Vagina (tissue), 2 donors: Measurements from ENCODE around the gene EXOC6. TPM values are rescaled to one million over a fixed set of nuclear protein-coding genes. Genes with fewer than 3 reads are reported as not detected.

Source experiments
- DNase-seq, 2 donors: peaks; one replicate each; pipeline ENCODE4 v3.0.0-alpha.2; 2017; ENCODE audit errors: extremely low spot score in 2 of 2
- H3K27ac ChIP-seq: fragments of 200-600 bp; sonication (generic); one replicate; pipeline ENCODE4 v1.5.1; 2019
- H3K27me3 ChIP-seq: fragments of 200-600 bp; sonication (generic); one replicate; pipeline ENCODE4 v1.5.1; 2019
- H3K36me3 ChIP-seq, 2 donors: fragments of 200-600 bp; sonication (generic); one replicate each; pipeline ENCODE4 v1.5.1; 2017 to 2019
- H3K4me1 ChIP-seq: fragments of 200-600 bp; sonication (generic); one replicate; pipeline ENCODE4 v1.5.1; 2019
- H3K4me3 ChIP-seq, 2 donors: fragments of 200-600 bp; sonication (generic); 1 replicate in 1 of 2; 2 replicates in 1 of 2; pipeline ENCODE4 v1.5.1; 2016 to 2019
- H3K9me3 ChIP-seq: fragments of 200-600 bp; sonication (generic); one replicate; pipeline ENCODE4 v1.5.1; 2019
- POLR2A ChIP-seq, 2 donors: fragments of 450-650 bp; IDR thresholded peaks; one replicate each; pipeline ENCODE4 v1.6.1; 2017; ENCODE audit warnings: antibody characterized with exemption in 2 of 2, mild to moderate bottlenecking in 2 of 2, moderate library complexity in 2 of 2
- POLR2AphosphoS5 ChIP-seq, 2 donors: sonication (generic); formaldehyde crosslinking; IDR thresholded peaks; one replicate each; pipeline ENCODE4 v1.9.0; 2017; ENCODE audit warnings: antibody characterized with exemption in 2 of 2, mild to moderate bottlenecking in 2 of 2, low read depth in 1 of 2; ENCODE audit not compliant: insufficient read depth in 1 of 2
- intact Hi-C: fragments of 100-400 bp; cut with DNase I; formaldehyde crosslinking; loops from one replicate; pipeline ENCODE4 v1.15.1; 2023
- total RNA-seq: library from RNA; depleted of rRNA; stranded (reverse); fragments of >200 nt; gene quantifications from one replicate; pipeline ENCODE4 v1.2.3, GENCODE V29; 2016
- TF ChIP-seq, protein P1 (sequence below), 3 experiments: fragments of 450-650 bp in 2 of 3; fragments of 200-600 bp in 1 of 3; sonication (generic) in 1 of 3; IDR thresholded peaks; one replicate each; pipeline ENCODE4 v1.5.1; 2017 to 2019; ENCODE audit warnings: antibody characterized with exemption in 3 of 3, mild to moderate bottlenecking in 2 of 3, moderate library complexity in 2 of 3

Gene EXOC6
- total RNA-seq, 1 donor from 2014 or later: 9.3 TPM

DNA sequence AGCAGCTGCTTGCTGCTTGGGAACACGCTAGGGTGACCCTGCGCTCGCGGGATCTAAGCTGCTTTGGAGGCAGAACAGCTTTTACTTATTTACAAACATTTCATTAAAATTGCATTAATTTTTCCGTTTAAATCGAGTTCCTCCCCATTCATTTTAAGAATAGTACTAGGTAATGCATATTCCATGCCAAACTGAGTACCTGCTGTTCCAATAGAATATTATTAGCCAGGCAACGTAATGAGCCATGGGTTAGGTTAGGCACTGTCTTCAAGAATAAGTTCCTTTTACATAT is 860 bp downstream of the EXOC6 start:
- H3K4me3 ChIP-seq: peak overlapping the region; percentile 75 to 97
- no peaks in the 10 kb centered on the region for H3K27me3 ChIP-seq
- no peaks in the 10 kb centered on the region for H3K36me3 ChIP-seq
- no peak for DNase-seq
- peaks cover 10% of the 10 kb centered on the region for H3K4me1 ChIP-seq
- H3K27ac ChIP-seq: peak overlapping the region; percentile 62
- no peaks in the 10 kb centered on the region for H3K9me3 ChIP-seq
- TF ChIP-seq POLR2A (IDR thresholded peaks at IDR 0.05): no peak
- TF ChIP-seq POLR2AphosphoS5 (IDR thresholded peaks at IDR 0.05; ENCODE audit: insufficient read depth in 1 of 2, low read depth in 1 of 2): no peak
- TF ChIP-seq, protein P1, sequence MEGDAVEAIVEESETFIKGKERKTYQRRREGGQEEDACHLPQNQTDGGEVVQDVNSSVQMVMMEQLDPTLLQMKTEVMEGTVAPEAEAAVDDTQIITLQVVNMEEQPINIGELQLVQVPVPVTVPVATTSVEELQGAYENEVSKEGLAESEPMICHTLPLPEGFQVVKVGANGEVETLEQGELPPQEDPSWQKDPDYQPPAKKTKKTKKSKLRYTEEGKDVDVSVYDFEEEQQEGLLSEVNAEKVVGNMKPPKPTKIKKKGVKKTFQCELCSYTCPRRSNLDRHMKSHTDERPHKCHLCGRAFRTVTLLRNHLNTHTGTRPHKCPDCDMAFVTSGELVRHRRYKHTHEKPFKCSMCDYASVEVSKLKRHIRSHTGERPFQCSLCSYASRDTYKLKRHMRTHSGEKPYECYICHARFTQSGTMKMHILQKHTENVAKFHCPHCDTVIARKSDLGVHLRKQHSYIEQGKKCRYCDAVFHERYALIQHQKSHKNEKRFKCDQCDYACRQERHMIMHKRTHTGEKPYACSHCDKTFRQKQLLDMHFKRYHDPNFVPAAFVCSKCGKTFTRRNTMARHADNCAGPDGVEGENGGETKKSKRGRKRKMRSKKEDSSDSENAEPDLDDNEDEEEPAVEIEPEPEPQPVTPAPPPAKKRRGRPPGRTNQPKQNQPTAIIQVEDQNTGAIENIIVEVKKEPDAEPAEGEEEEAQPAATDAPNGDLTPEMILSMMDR (IDR thresholded peaks at IDR 0.05): no peak
- intact Hi-C loops: no loop called here

DNA sequence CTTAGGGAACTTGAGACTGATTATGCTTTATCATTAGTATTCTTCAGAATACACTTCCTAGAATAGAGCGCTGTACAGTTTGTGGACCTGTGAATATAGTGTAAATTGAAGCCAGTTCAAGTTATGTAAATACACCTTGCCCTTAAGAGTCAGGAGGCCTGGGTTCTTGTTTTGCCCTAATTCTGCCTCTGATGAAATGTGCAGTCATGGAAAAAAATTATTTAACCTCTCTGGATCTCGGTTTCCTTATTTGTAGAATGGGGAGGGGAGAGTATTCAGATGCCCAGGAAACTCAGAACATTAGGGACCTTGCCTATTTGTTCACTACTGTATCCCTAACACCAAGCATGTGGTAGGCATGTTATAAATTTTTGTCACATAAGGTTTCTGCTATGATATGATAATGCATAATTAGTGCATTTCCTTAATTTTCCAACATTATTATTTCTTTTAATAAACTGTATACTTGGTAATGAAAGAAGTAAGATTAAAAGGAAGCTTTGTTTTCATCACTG is 1.3 kb downstream of the EXOC6 start:
- Histone ChIP-seq H3K27ac (no peak overlapping the region), H3K27me3 (no peaks in the 10 kb centered on the region), H3K9me3 (no peaks in the 10 kb centered on the region), H3K4me3 (peak overlapping the region in 1 of 2 donors; percentile 75), H3K4me1 (peaks cover 10% of the 10 kb centered on the region), H3K36me3 (no peaks in the 10 kb centered on the region)
- no peak for TF ChIP-seq POLR2AphosphoS5 (IDR thresholded peaks at IDR 0.05; ENCODE audit: insufficient read depth in 1 of 2, low read depth in 1 of 2)
- no peak for TF ChIP-seq POLR2A (IDR thresholded peaks at IDR 0.05)
- TF ChIP-seq, protein P1 (IDR thresholded peaks at IDR 0.05): no peak
- intact Hi-C loops: no loop called here
- no peak for DNase-seq

DNA sequence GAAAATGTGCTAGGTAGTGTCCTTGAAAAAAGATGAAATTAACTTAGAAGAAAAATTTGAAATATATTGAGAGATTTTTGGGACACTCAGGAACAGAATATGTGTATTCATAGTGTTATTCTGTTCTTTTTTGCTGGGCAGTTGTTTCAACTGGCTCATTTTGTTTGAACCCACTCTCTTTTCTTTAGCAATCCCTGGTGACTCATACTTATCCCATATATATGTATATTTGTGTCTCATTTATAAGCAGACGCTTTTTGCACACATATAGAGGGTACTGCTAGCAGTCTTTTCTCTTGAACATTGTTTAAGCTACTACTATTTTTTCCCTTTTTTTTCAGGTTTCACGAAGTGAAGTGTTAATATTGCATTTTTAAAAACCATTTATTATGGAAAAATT is 1.9 kb downstream of the EXOC6 start:
- TF ChIP-seq POLR2A (IDR thresholded peaks at IDR 0.05) (no peak), POLR2AphosphoS5 (IDR thresholded peaks at IDR 0.05; ENCODE audit: insufficient read depth in 1 of 2, low read depth in 1 of 2) (no peak)
- TF ChIP-seq, protein P1 (IDR thresholded peaks at IDR 0.05): no peak
- Histone ChIP-seq H3K27me3 (no peaks in the 10 kb centered on the region), H3K4me3 (no peak overlapping the region), H3K4me1 (peaks cover 10% of the 10 kb centered on the region), H3K27ac (no peak overlapping the region), H3K9me3 (no peaks in the 10 kb centered on the region), H3K36me3 (no peaks in the 10 kb centered on the region)
- intact Hi-C loops: no loop called here
- DNase-seq: no peak

DNA sequence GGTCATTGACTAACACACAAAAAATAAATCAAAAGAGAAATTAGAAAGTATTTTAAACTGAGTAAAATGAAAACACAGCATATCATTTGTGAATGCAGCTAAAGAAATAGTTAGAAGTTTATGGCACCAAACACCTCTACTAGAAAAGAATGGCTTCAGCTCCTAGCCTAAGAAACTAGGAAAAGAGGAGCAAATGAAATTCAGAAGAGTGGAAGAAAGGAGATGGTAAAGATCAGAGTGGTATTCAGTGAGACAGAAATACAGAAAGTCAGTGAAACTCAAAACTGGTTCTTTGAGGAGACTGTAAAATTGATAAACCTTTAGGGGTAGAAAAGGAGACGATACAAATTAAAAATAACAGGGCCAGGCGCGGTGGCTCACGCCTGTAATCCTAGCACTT is 2.7 kb downstream of the EXOC6 start:
- H3K36me3 ChIP-seq: no peaks in the 10 kb centered on the region
- no peak overlapping the region for H3K27ac ChIP-seq
- H3K27me3 ChIP-seq: no peaks in the 10 kb centered on the region
- H3K9me3 ChIP-seq: no peaks in the 10 kb centered on the region
- no peak for DNase-seq
- intact Hi-C loops: no loop called here
- H3K4me1 ChIP-seq: peaks cover 10% of the 10 kb centered on the region
- TF ChIP-seq POLR2A (IDR thresholded peaks at IDR 0.05) (no peak), POLR2AphosphoS5 (IDR thresholded peaks at IDR 0.05; ENCODE audit: insufficient read depth in 1 of 2, low read depth in 1 of 2) (no peak)
- TF ChIP-seq, protein P1 (IDR thresholded peaks at IDR 0.05): no peak
- H3K4me3 ChIP-seq: no peak overlapping the region

DNA sequence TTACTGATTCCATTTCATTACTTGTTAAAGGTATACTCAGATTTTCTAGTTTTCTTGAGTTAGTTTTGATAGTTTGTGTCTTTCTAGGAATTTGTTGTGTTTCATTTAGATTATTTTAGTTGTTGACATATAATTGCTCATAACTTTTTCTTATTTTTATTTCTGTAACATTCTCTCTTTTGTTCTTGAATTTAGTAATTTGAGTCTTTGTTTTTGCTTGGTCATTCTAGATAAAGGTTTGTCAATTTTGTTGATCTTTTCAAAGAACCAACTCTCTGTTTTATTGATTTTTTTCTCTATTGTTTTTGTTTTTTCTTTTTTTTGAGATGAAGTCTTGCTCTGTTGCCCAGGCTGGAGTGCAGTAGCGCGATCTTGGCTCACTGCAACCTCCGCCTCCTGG is 7.2 kb downstream of the EXOC6 start:
- TF ChIP-seq POLR2A (IDR thresholded peaks at IDR 0.05) (no peak), POLR2AphosphoS5 (IDR thresholded peaks at IDR 0.05; ENCODE audit: insufficient read depth in 1 of 2, low read depth in 1 of 2) (no peak)
- TF ChIP-seq, protein P1 (IDR thresholded peaks at IDR 0.05): no peak
- DNase-seq: no peak
- no peaks in the 10 kb centered on the region for H3K9me3 ChIP-seq
- H3K27me3 ChIP-seq: no peaks in the 10 kb centered on the region
- no peaks in the 10 kb centered on the region for H3K36me3 ChIP-seq
- intact Hi-C loops: no loop called here
- H3K4me3 ChIP-seq: no peak overlapping the region
- no peak overlapping the region for H3K27ac ChIP-seq
- H3K4me1 ChIP-seq: no peaks in the 10 kb centered on the region
